ENCODE results near the gene PANK2.

GRCh38 chr20:3898639-3899038 lies 9.5 kb downstream of the PANK2 start:
- TF ChIP-seq, protein P1, sequence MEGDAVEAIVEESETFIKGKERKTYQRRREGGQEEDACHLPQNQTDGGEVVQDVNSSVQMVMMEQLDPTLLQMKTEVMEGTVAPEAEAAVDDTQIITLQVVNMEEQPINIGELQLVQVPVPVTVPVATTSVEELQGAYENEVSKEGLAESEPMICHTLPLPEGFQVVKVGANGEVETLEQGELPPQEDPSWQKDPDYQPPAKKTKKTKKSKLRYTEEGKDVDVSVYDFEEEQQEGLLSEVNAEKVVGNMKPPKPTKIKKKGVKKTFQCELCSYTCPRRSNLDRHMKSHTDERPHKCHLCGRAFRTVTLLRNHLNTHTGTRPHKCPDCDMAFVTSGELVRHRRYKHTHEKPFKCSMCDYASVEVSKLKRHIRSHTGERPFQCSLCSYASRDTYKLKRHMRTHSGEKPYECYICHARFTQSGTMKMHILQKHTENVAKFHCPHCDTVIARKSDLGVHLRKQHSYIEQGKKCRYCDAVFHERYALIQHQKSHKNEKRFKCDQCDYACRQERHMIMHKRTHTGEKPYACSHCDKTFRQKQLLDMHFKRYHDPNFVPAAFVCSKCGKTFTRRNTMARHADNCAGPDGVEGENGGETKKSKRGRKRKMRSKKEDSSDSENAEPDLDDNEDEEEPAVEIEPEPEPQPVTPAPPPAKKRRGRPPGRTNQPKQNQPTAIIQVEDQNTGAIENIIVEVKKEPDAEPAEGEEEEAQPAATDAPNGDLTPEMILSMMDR (IDR thresholded peaks at IDR 0.05): no peak
- TF ChIP-seq EP300 (IDR thresholded peaks at IDR 0.05): no peak

Data from gastroesophageal sphincter (tissue), 3 donors.